ENCODE data around the gene CIBAR2.

The CIBAR2 gene

GRCh38 chr16:85142771-85143211, 30.5 kb upstream of the CIBAR2 start:
- DNase-seq: no peak

- DNase-seq: no peak
Measured at GRCh38 chr16:85142129-85142513, 29.8 kb upstream of the CIBAR2 start.

- DNase-seq: no peak
Measured at GRCh38 chr16:85141491-85142128, 29.3 kb upstream of the CIBAR2 start.

GRCh38 chr16:85140455-85141012, 28.3 kb upstream of the CIBAR2 start:
- DNase-seq: no peak

- no peak for DNase-seq
Measured at GRCh38 chr16:85139881-85140339, 27.6 kb upstream of the CIBAR2 start.

GRCh38 chr16:85138825-85139627, 26.8 kb upstream of the CIBAR2 start:
- no peak for DNase-seq

- DNase-seq: no peak
Measured at GRCh38 chr16:85138073-85138824, 26.0 kb upstream of the CIBAR2 start.

- DNase-seq: no peak
Measured at GRCh38 chr16:85137323-85138072, 25.2 kb upstream of the CIBAR2 start.

- DNase-seq: no peak
Measured at GRCh38 chr16:85136702-85137322, 24.5 kb upstream of the CIBAR2 start.

GRCh38 chr16:85136213-85136701, 24.0 kb upstream of the CIBAR2 start:
- no peak for DNase-seq

- DNase-seq: no peak
Measured at GRCh38 chr16:85134789-85135142, 22.5 kb upstream of the CIBAR2 start.

- DNase-seq: no peak
Measured at GRCh38 chr16:85134076-85134788, 22.0 kb upstream of the CIBAR2 start.

GRCh38 chr16:85133290-85133599, 21.0 kb upstream of the CIBAR2 start:
- DNase-seq: no peak

- no peak for DNase-seq
Measured at GRCh38 chr16:85132456-85133289, 20.4 kb upstream of the CIBAR2 start.

GRCh38 chr16:85130705-85131028, 18.4 kb upstream of the CIBAR2 start:
- DNase-seq: no peak

- DNase-seq: no peak
Measured at GRCh38 chr16:85129876-85130704, 17.8 kb upstream of the CIBAR2 start.

GRCh38 chr16:85128079-85128837, 16.0 kb upstream of the CIBAR2 start:
- DNase-seq: no peak

- no peak for DNase-seq
Measured at GRCh38 chr16:85127379-85127723, 15.1 kb upstream of the CIBAR2 start.

Measured in NCI-H1048 (cell line).